ENCODE data around the gene TCEA2.

The TCEA2 gene

GRCh38 chr20:64024141-64024990 is 38.6 kb upstream of the TCEA2 start:
- Histone ChIP-seq H3K27me3 (replicated peaks; ENCODE audit: control insufficient read depth, insufficient read depth, low read length) (no peaks in the 10 kb centered on the region), H3K36me3 (ENCODE audit: control insufficient read depth, insufficient read depth, low read length) (peaks cover 67% of the 10 kb centered on the region), H3K4me3 (replicated peaks; ENCODE audit: low read depth, low read length) (no peak overlapping the region)
- DNase-seq (ENCODE audit: extremely low read depth, insufficient read length), result no peak
- TF ChIP-seq CTCF (IDR thresholded peaks at IDR 0.05; ENCODE audit: insufficient read depth, low read length, poor library complexity, severe bottlenecking), result no peak

GRCh38 chr20:64025101-64025825 is 37.7 kb upstream of the TCEA2 start:
- no peak for TF ChIP-seq CTCF (IDR thresholded peaks at IDR 0.05; ENCODE audit: insufficient read depth, low read length, poor library complexity, severe bottlenecking)
- Histone ChIP-seq H3K36me3 (ENCODE audit: control insufficient read depth, insufficient read depth, low read length) (peaks cover 69% of the 10 kb centered on the region), H3K4me3 (replicated peaks; ENCODE audit: low read depth, low read length) (no peak overlapping the region), H3K27me3 (replicated peaks; ENCODE audit: control insufficient read depth, insufficient read depth, low read length) (no peaks in the 10 kb centered on the region)
- no peak for DNase-seq (ENCODE audit: extremely low read depth, insufficient read length)

GRCh38 chr20:64025826-64026412 is 37.1 kb upstream of the TCEA2 start:
- Histone ChIP-seq H3K36me3 (ENCODE audit: control insufficient read depth, insufficient read depth, low read length) (peaks cover 72% of the 10 kb centered on the region), H3K4me3 (replicated peaks; ENCODE audit: low read depth, low read length) (no peak overlapping the region), H3K27me3 (replicated peaks; ENCODE audit: control insufficient read depth, insufficient read depth, low read length) (no peaks in the 10 kb centered on the region)
- no peak for TF ChIP-seq CTCF (IDR thresholded peaks at IDR 0.05; ENCODE audit: insufficient read depth, low read length, poor library complexity, severe bottlenecking)
- DNase-seq (ENCODE audit: extremely low read depth, insufficient read length), result no peak

- Histone ChIP-seq H3K36me3 (ENCODE audit: control insufficient read depth, insufficient read depth, low read length) (peaks cover 56% of the 10 kb centered on the region), H3K4me3 (replicated peaks; ENCODE audit: low read depth, low read length) (no peak overlapping the region), H3K27me3 (replicated peaks; ENCODE audit: control insufficient read depth, insufficient read depth, low read length) (no peaks in the 10 kb centered on the region)
- no peak for DNase-seq (ENCODE audit: extremely low read depth, insufficient read length)
- TF ChIP-seq CTCF (IDR thresholded peaks at IDR 0.05; ENCODE audit: insufficient read depth, low read length, poor library complexity, severe bottlenecking), result no peak
Measured at GRCh38 chr20:64027981-64028685, 34.9 kb upstream of the TCEA2 start.

DNA sequence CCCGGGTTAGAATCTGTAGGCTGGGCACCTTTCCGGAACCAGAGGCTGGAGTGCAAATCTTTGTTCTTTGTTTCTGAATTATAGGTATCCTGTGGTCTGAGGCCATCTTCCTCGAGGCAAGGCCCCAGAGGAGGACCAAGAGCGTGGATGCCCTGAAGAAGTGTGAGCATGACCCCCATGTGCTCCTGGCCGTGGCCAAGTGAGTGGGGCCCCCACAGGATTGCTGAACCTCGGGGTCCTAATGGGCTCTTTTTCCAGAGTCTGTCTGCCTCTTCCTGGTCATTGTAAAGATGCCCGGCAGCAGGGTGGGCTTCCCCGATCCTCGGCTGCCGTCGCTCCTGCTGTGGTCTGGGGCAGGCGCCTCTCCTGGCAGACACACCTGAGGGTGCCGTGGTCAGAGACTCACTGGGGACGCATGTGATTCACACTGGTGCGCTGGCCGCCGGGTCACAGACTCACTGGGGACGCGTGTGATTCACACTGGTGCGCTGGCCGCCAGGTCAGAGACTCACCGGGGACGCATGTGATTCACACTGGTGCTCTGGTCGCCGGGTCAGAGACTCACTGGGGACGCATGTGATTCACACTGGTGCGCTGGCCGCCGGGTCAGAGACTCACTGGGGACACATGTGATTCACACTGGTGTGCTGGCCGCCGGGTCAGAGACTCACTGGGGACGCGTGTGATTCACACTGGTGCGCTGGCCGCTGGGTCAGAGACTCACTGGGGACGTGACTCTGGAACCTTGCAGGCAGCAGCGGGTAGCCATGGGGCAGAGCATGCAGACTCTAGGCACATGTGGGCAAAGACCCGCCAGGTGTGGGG is 33.5 kb upstream of the TCEA2 start:
- no peak for DNase-seq (ENCODE audit: extremely low read depth, insufficient read length)

More for the DNA sequence above, 33.5 kb upstream of the TCEA2 start:
- Histone ChIP-seq H3K4me3 (replicated peaks; ENCODE audit: low read depth, low read length) (no peak overlapping the region), H3K27me3 (replicated peaks; ENCODE audit: control insufficient read depth, insufficient read depth, low read length) (no peaks in the 10 kb centered on the region), H3K36me3 (ENCODE audit: control insufficient read depth, insufficient read depth, low read length) (peaks cover 47% of the 10 kb centered on the region)
- no peak for TF ChIP-seq CTCF (IDR thresholded peaks at IDR 0.05; ENCODE audit: insufficient read depth, low read length, poor library complexity, severe bottlenecking)

All from GM06990 (cell line).